ENCODE results near the gene CRAMP1.

Gene CRAMP1

DNA sequence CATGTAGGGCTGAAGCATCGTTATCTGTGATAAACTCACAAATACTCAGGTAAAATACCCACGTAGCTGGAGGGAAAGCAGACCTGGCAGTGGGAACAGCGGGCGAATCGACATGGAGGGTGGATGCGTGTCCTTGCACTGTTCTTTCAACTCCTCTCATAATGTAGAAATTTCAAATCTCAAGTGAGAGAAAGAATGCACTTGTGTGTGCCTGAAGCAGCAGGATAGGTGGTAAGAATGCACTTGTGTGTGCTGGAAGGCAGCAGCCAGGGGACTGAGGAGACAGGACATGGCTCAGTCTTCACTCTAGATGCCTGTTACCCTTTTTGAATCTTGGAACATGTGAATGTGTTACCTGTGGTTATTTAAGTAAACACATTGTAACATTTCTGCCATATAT lies 10.7 kb upstream of the CRAMP1 start:
- DNase-seq (ENCODE audit: low read depth in 2 of 2) = no peak

DNA sequence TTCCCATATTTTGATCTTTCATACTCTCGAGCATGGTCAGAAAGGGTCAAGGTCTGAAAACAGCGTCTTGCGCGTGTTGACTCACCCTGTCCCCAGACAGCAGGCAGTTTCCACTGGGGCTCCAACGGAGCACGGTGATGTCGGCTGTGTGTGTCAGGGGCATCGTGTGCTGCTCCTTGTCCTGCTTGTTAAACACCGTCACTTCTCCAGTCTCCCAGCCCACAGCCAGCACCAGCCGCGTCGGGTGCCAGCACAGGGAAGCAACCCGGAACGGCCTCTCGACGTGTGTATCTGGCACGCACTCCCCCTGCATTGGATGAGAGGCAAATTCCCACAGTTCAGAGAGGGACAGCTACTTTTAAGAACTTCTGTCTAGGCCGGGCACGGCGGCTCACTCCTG lies 9.9 kb upstream of the CRAMP1 start:
- DNase-seq (ENCODE audit: low read depth in 2 of 2) = no peak

DNA sequence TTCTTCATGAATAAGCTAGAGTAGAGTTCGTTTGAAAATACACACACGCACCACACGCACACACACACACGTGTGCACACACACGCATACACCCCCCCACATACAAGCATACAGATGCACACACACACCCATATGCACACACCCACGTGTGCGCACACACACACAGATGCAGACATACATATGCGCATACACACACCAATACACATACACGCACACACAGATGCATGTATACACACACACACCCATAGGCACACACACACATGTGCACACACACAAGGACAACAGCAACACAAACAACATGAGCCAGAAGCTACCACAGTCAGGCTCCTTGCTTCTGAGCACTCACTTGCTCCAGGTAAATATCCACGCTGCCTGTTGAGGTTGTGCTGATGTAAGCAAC lies 5.4 kb upstream of the CRAMP1 start:
- DNase-seq (ENCODE audit: low read depth in 2 of 2) = no peak

GRCh38 chr16:1607971-1608370 lies 4.2 kb upstream of the CRAMP1 start:
- no peak for DNase-seq (ENCODE audit: low read depth in 2 of 2)

GRCh38 chr16:1610071-1610898 lies 1.9 kb upstream of the CRAMP1 start:
- peak; percentile 84 for DNase-seq (ENCODE audit: low read depth in 2 of 2)

DNA sequence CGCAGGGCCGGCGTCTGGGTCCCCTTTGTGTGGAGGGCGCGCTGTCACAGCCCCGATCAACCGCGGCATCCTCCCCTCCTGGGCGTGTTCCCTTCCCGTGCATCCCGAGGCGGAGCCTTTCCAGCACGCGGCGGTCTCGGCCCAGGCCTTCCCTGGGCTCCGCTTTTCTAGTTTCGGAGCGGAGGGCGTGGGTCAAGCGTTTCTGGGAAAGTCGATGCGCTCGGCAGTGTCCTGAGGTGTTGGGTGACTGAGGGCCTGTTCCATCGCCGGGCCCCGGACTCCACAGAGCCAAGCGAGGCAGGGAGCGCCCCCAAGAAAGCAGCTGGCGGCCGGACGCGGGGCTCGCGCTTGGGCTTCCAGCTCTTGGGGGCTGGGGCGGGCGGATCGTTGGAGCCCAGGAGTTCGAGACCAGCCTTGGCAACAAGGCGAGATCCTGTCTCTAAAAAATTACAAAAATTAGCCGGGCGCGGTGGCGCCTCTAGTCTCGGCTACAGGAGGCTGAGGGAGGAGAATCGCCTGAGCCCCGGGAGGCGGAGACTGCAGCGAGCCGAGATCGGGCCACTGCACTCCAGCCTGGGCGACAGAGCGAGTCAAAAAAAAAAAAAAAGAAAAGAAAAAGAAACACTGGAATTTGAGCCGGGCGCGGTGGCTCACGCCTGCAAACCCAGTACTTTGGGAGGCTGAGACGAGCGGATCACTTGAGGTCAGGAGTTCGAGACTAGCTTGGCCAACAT lies 1.1 kb upstream of the CRAMP1 start:
- no peak for DNase-seq (ENCODE audit: low read depth in 2 of 2)

DNA sequence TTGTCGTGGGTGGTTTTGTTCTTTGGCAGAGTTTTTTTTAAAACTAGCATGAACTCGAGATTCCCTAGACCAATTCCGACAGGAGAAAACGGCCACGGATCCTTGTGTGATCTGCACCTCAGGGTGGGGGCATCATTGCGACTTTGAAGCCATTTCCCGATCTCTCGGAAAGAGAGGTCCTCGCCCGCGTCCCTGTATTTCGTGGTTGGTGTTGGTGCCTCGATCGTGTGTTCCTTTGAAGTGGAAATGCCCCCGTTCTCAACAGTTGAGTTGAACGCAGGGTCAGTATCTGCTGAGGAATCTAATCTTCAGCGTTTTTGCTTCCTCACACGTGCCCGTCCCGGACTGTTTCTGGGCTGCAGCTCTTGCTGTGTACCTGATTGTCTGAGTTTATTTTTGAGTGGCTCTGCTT lies 1.1 kb downstream of the CRAMP1 start:
- DNase-seq (ENCODE audit: low read depth in 2 of 2) = no peak

DNA sequence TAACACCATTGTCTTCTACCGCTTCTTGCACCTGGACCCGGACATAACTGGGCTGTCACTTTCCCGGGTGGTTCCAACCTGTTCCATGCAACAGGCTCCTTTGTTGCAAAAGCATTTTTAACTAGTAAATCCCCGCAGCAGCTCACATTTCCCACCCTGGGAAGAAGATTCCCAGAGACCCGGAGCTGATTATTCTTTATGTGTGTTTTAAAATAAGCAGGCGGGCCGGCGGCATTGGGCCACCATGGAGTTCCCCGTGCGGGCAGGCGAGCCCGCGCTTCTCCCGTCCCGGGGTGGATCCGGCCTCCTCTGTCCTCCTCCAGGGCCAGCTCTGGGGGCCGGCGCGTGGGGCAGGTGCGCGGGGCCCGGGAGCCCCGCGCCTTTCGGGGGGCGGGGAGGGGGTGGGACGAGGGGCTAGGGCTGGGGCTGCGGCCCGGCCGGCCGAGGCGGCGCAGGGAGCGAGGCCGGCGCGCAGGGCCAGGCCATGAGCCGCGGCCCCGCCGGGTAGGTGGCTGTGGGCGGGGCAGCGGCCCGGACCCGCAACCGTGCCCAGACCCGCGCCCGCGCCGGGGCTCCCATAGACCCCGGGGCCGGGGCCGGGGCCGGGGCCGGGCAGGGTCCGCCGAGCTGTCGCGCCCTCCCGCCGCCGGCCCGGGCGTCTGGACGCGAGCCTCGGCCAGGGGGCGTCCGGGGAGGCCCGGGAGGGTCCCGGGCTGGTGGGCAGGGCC lies 1.7 kb downstream of the CRAMP1 start:
- no peak for DNase-seq (ENCODE audit: low read depth in 2 of 2)

DNA sequence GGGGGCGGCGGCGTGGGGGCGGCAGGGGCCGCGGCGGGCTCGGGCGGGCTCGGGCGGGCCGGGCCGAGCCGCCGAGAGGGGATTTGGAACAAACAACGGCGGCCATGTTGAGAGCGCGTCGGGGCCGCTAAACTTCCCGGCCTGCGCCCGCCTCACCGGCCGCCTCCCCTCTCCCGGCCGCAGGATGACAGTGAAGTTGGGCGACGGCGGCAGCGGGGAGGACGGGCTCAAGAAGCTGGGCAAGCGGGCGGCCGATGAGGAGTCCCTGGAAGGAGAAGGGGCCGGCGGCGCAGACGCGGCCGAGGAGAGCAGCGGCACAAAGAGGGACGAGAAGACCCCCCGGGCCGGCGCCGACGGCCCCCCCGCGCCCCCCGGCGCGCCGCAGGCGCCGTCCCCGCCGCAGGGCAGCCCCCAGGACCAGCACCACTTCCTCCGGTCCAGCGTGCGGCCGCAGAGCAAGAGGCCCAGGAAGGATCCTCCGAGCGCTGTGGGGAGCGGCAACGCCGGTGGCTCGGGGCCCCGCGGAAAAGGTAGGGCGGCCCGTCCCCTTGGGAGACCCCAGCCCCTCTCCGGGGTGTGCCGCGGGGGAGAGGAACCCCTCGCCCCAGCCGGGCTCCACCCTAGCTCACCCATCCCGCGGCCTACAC lies 2.4 kb downstream of the CRAMP1 start:
- DNase-seq (ENCODE audit: low read depth in 2 of 2) = no peak

GRCh38 chr16:1615761-1616160 lies 3.6 kb downstream of the CRAMP1 start:
- DNase-seq (ENCODE audit: low read depth in 2 of 2) = no peak

- DNase-seq (ENCODE audit: low read depth in 2 of 2) = no peak
Observed at GRCh38 chr16:1619976-1620375, 7.8 kb downstream of the CRAMP1 start.

GRCh38 chr16:1620391-1620790 lies 8.2 kb downstream of the CRAMP1 start:
- DNase-seq (ENCODE audit: low read depth in 2 of 2) = no peak

- no peak for DNase-seq (ENCODE audit: low read depth in 2 of 2)
Observed at GRCh38 chr16:1621851-1622250, 9.7 kb downstream of the CRAMP1 start.

DNA sequence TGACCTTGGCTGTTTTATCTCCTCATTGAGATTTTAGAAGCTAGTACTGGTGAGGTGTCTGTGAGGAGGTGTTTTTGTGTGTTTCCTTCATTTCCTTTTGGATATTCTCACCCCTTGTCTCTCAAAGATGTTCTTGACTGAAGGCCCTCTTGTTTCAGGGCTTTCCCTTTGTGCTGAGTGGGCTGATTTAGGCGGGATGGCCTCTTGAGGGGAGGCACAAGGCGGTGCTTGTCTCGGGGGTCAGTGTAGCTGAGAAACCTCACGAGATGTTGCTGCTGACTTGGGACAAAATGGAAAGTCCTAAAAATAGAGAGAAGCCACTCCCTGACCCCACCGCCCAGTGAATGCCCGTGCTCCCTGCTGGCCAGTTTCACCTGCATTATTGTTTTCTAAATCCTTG lies 14.2 kb downstream of the CRAMP1 start:
- no peak for DNase-seq (ENCODE audit: low read depth in 2 of 2)

GRCh38 chr16:1626776-1627175 lies 14.6 kb downstream of the CRAMP1 start:
- DNase-seq (ENCODE audit: low read depth in 2 of 2) = no peak

GRCh38 chr16:1630450-1631213 lies 18.5 kb downstream of the CRAMP1 start:
- no peak for DNase-seq (ENCODE audit: low read depth in 2 of 2)

- DNase-seq (ENCODE audit: low read depth in 2 of 2) = no peak
Observed at GRCh38 chr16:1631230-1631629, 19.1 kb downstream of the CRAMP1 start.

DNA sequence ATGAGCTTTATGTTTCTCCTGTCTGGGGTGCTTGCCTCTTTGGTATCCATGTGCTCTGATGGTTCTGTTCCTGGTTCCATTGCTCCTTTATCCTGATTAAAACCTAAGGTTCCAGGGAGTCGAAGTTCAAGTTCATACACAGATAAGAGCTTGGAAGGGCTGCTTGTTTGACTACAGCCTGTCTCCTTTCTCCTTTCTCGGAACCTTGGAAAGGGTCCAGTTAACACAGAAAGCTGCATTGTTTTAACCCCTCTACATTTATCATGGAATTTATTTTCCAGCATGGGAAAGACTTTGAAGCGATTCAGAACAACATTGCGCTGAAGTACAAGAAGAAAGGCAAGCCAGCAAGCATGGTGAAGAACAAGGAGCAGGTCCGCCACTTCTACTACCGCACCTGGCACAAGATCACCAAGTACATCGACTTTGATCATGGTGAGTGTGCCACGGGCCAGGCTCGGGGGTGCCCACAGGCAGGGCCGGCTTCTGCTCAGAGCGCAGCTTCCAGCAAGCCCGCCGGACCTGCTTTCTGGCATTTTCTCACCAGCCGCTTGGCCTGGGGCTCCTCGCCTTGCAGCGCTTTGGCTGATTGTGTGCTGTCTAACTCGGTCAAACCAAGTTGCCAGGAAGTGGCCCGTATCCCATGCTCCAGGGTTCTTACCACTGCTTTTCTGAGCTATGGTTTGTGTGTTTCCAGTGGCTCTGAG lies 19.9 kb downstream of the CRAMP1 start:
- DNase-seq (ENCODE audit: low read depth in 2 of 2) = no peak

DNA sequence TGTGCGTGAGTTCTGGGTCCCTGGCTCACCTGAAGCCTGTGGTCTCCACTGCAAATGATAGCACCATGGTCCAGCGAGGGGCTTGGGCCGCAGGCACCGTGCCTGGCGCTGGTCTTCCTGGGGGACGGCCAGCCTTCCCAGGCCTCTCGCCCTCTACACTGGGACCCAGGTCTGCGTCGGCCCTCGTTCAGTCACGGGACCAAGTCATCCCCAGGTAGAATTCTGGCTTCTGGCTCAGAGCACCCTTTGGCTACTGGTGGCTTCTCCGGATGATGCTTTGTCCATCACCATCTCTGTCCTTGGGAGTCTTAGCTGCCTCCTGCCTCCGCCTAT lies 20.4 kb downstream of the CRAMP1 start:
- DNase-seq (ENCODE audit: low read depth in 2 of 2) = no peak

DNA sequence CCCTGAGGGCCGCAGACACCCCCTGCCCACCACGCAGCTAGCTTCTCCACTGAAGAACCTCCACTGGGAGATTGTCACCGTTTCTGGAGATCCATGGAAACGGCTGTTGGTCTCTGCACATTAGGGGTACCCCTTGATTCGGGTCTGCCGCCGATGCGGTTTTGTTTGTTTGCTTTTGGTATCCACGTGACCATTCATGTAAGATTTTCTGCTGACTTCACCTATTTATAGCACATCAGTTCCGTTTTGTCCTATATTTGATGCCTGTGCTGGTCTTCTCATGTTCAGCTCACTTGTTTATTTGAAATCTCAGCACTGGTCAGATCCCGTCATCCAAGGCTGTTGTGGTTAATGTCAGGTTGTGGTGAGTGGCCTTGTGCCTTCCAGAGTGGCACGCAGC lies 21.1 kb downstream of the CRAMP1 start:
- DNase-seq (ENCODE audit: low read depth in 2 of 2) = no peak

DNA sequence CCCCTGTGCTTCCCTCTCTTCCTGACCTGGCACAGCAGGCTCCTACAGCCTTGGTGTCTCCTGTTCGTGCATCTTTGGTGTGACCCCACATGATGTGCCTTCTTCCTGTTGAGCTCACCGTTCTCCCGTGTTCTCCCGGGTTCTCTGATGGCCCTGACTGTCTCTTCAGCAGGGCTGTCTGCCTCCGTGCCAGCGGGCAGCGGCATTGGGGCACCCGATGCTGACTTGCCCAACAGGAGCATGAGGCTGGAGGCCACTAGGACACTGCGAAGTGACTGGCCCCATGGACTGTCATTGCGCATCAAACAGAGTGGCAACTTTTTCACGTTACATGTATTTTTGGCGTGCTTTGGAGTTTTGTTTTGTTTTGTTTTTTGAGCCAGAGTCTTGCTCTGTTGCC lies 22.4 kb downstream of the CRAMP1 start:
- no peak for DNase-seq (ENCODE audit: low read depth in 2 of 2)
